Tibial artery (tissue), 4 donors: ENCODE data around the gene ECT2.

Experiments used
- DNase-seq, 2 donors: peaks; one replicate each; pipeline ENCODE4 v3.0.0-alpha.2; 2019
- H3K27ac ChIP-seq, 2 donors: fragments of 200-600 bp; sonication (generic) in 1 of 2; 1 replicate in 1 of 2; 2 replicates in 1 of 2; pipeline ENCODE4 v1.5.1; 2018 to 2019; ENCODE audit warnings: mild to moderate bottlenecking in 1 of 2
- H3K27me3 ChIP-seq, 2 donors: fragments of 200-600 bp; sonication (generic) in 1 of 2; one replicate each; pipeline versions ENCODE4 v1.5.1 to v1.6.0; 2016 to 2019
- H3K36me3 ChIP-seq, 3 donors: fragments of 200-600 bp; sonication (generic) in 2 of 3; one replicate each; pipeline ENCODE4 v1.5.1; 2016 to 2019; ENCODE audit warnings: mild to moderate bottlenecking in 2 of 3
- H3K4me1 ChIP-seq, 4 donors: fragments of 200-600 bp; sonication (generic) in 2 of 4; 1 replicate in 3 of 4; 2 replicates in 1 of 4; pipeline ENCODE4 v1.5.1; 2016 to 2019
- H3K4me3 ChIP-seq, 2 donors: fragments of 200-600 bp; sonication (generic) in 1 of 2; 1 replicate in 1 of 2; 2 replicates in 1 of 2; pipeline ENCODE4 v1.5.1; 2018 to 2019; ENCODE audit warnings: mild to moderate bottlenecking in 2 of 2
- H3K9me3 ChIP-seq, 3 donors: fragments of 200-600 bp; sonication (generic) in 1 of 3; one replicate each; pipeline ENCODE4 v1.5.1; 2016 to 2019
- intact Hi-C: fragments of 100-400 bp; cut with DNase I; formaldehyde crosslinking; loops from one replicate; pipeline ENCODE4 v1.15.0; 2023; ENCODE audit warnings: low total_unique reads
- TF ChIP-seq, protein P1 (sequence below), 2 experiments: fragments of 200-600 bp in 1 of 2; fragments of 450-650 bp in 1 of 2; IDR thresholded peaks; one replicate each; pipeline ENCODE4 v1.5.1; 2017 to 2019; ENCODE audit warnings: antibody characterized with exemption in 2 of 2, mild to moderate bottlenecking in 1 of 2, moderate library complexity in 1 of 2

The ECT2 gene

DNA sequence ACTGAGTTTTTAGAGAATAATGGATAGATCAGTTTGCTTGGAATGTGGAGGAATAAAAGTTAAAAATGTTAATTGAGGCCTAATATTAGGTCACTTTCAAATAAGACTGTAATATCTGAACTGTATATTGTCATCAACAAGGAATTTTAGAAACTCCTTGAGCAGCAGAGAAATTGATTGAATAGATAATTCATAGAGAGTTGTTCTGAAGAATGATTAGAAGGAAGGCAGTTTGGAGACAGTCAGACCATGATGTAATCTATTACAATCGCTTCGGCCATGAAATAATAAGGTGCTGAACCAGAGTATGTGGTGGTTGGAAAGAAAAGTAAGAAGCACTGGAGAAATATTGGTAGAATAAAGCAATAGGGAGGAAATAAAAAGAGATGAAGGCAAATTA, 15.7 kb downstream of the ECT2 start:
- TF ChIP-seq, protein P1, sequence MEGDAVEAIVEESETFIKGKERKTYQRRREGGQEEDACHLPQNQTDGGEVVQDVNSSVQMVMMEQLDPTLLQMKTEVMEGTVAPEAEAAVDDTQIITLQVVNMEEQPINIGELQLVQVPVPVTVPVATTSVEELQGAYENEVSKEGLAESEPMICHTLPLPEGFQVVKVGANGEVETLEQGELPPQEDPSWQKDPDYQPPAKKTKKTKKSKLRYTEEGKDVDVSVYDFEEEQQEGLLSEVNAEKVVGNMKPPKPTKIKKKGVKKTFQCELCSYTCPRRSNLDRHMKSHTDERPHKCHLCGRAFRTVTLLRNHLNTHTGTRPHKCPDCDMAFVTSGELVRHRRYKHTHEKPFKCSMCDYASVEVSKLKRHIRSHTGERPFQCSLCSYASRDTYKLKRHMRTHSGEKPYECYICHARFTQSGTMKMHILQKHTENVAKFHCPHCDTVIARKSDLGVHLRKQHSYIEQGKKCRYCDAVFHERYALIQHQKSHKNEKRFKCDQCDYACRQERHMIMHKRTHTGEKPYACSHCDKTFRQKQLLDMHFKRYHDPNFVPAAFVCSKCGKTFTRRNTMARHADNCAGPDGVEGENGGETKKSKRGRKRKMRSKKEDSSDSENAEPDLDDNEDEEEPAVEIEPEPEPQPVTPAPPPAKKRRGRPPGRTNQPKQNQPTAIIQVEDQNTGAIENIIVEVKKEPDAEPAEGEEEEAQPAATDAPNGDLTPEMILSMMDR (IDR thresholded peaks at IDR 0.05) = no peak
- H3K27ac ChIP-seq = no peak overlapping the region
- H3K4me1 ChIP-seq = no peaks in the 10 kb centered on the region
- intact Hi-C loops = no loop called here
- H3K4me3 ChIP-seq = no peak overlapping the region
- peaks cover 0 to 24% (median 21%) of the 10 kb centered on the region in 3 donors for H3K36me3 ChIP-seq
- H3K9me3 ChIP-seq = no peaks in the 10 kb centered on the region
- no peaks in the 10 kb centered on the region for H3K27me3 ChIP-seq
- DNase-seq = no peak

DNA sequence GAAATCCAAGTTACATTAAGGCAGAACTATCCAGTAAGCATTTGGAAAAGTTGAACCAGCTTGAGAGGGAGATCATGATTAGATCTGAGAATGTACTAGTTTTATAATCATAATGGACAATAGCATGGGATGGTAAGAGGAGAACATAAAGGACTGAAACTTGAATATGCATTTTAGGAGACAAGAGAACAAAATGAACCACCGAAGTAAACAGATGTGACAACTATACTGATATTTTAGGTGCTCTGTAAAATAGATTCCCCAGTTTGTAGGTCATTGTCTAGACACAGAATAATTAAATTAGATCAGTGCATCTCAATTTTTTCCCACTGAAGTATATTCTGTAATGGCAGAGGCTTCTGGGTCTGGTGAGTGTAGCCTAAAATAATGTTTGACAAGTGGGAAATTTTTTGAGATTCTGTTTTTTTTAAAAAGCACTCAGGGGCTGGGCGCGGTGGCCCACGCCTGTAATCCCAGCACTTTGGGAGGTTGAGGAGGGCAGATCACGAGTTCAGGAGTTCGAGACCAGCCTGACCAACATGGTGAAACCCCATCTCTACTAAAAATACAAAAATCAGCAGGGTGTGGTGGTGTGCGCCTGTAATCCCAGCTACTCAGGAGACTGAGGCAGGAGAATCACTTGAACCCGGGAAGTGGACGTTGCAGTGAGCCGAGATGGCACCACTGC, 16.3 kb downstream of the ECT2 start:
- Histone ChIP-seq H3K36me3 (peaks cover 0 to 24% (median 21%) of the 10 kb centered on the region in 3 donors), H3K9me3 (no peaks in the 10 kb centered on the region), H3K27me3 (no peaks in the 10 kb centered on the region), H3K27ac (no peak overlapping the region), H3K4me3 (no peak overlapping the region), H3K4me1 (no peaks in the 10 kb centered on the region)
- no peak for DNase-seq
- TF ChIP-seq, protein P1 (IDR thresholded peaks at IDR 0.05) = no peak
- intact Hi-C loops = no loop called here

DNA sequence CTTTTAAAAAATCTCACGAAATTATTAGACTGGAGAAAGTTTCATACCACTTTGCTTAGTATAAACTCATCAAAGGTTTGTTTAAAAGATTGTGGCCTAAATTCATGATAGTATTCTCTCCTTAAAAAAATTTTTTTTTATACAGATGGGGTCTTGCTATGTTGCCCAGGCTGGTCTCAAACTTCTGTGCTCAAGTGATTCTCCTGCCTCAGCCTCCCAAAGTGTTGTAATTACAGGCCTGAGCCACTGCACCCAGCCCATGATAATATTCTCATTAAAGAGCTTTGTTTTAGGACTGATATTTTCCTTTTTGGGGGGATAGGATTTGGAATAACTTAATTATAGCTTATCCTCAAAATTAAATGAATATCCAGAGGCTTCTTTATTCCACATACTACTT, 19.9 kb downstream of the ECT2 start:
- Histone ChIP-seq H3K27me3 (no peaks in the 10 kb centered on the region), H3K4me3 (no peak overlapping the region), H3K4me1 (no peaks in the 10 kb centered on the region), H3K27ac (no peak overlapping the region), H3K36me3 (peaks cover 0 to 5% (median 3%) of the 10 kb centered on the region in 3 donors), H3K9me3 (no peaks in the 10 kb centered on the region)
- TF ChIP-seq, protein P1 (IDR thresholded peaks at IDR 0.05) = no peak
- intact Hi-C loops = no loop called here
- DNase-seq = no peak

DNA sequence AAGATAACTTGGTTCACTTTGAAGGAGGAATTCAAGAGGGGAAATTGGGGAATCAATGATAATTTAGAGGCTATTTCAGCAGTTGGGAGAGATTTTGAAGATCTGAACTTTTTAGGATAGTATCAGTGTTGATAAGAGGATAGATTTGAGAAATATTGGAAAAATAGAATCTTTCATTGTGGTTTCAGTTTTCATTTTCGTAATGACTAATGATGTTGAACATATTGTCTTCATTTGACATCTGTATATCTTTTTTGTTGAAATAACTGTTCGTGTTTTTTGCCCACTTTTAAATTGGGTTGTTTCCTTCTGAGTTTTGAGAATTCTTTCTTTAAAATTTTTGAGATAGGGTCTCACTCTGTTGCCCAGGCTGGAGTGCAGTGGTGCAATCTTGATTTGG, 21.1 kb downstream of the ECT2 start:
- no peak overlapping the region for H3K4me3 ChIP-seq
- TF ChIP-seq, protein P1 (IDR thresholded peaks at IDR 0.05) = no peak
- H3K36me3 ChIP-seq = peaks cover 0 to 5% (median 0%) of the 10 kb centered on the region in 3 donors
- H3K27me3 ChIP-seq = no peaks in the 10 kb centered on the region
- intact Hi-C loops = no loop called here
- DNase-seq = no peak
- H3K4me1 ChIP-seq = no peaks in the 10 kb centered on the region
- no peak overlapping the region for H3K27ac ChIP-seq
- H3K9me3 ChIP-seq = no peaks in the 10 kb centered on the region

DNA sequence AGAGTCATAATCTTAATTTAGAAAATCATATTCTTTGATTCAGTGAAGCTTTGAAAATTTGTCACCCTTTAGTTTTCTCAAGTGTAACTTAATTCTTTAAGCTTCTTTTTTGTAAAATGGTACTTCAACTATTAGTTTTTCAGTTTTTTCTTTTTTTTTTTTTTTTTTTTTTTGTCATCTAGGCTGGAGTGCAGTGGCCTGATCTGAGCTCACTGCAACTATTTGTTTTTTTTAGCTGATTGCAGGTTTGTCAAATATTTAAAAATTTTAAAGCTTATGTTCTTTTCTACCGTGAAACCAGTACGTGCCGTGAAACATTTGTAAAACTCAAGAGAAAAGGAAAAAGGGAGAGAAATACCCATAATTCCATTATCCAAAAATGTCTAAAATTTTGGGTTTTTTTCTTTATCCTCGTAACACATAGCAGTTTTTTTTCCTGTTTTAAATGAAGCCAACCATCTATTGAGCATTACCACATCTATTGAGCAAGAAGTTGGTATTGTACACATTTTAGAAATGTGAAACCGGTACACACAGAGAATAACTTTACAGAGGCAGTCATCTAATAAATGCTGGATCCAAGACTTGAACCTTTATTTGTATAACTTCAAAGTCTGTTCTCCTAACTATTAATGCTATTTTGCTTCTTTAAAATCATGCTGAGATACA, 25.7 kb downstream of the ECT2 start:
- no peak for DNase-seq
- H3K4me1 ChIP-seq = no peaks in the 10 kb centered on the region
- H3K4me3 ChIP-seq = no peak overlapping the region
- no peaks in the 10 kb centered on the region for H3K27me3 ChIP-seq
- intact Hi-C loops = no loop called here
- no peak overlapping the region for H3K27ac ChIP-seq
- TF ChIP-seq, protein P1 (IDR thresholded peaks at IDR 0.05) = no peak
- no peaks in the 10 kb centered on the region for H3K9me3 ChIP-seq
- peaks cover 0 to 5% (median 0%) of the 10 kb centered on the region in 3 donors for H3K36me3 ChIP-seq
